Hematopoietic multipotent progenitor cell treated with erythropoietin and hydrocortisone succinate and interleukin-3 and kit ligand, for 8 days (in vitro differentiated cells): ENCODE results near the gene DUSP5.
"Not testable (repeated sequence)": the region's sequence is repeated elsewhere in the genome, so short reads cannot be mapped to it uniquely, and the experiment has no call there.

Experiments used
- DNase-seq: peaks from one replicate; pipeline ENCODE4 v3.0.0-alpha.2; 2015

Gene DUSP5

GRCh38 chr10:110523736-110524135 lies 26.0 kb downstream of the DUSP5 start:
- DNase-seq, result no peak

DNA sequence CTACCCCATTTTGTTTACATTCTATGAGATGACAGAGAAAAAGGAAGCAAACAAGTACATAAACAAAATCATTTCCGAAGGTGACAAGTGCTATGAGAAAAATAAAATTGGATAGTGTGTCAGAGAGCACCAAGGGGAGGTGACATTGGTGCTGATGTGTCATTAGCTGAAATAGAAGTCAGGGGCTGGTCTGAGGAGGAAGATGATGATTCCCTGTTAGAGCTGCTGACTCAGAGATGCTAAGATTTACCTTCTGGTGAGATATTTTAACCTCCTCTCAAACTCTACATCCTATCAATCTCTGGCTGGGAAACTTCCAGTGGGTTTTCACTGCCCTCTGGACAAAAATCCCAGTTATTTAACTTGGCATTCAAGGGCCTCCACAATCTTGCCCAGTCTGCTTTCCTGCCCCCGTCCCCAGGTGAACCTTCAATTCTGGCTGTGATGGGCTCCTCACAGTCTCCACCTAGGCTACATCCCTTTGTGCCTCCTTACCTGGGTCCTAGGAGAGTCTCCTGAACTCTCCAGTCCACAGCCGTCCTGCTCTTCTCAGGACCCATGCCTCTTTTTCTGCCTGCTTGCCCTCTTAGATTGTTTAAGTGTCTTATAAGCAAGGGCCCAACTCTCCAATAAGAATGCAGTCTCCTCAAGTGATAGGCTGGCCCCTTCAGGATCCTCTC lies 26.6 kb downstream of the DUSP5 start:
- no peak for DNase-seq

DNA sequence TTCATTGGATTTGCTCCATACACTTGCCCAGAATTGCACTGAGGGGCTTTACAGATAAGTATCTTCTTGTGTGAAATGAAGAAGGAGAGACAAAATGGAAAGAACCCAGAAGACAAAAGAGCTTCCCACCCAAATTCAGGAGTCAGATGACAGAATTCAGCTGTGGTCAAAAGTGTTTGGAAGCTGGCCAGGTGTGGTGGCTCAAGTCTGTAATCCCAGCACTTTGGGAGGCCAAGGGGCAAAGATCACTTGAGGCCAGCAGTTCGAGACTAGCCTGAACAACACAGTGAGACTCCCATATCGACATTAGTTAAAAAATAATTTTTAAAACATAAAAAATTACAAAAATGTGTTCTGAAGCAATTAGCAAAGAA lies 27.1 kb downstream of the DUSP5 start:
- DNase-seq, result no peak

GRCh38 chr10:110525349-110526260 lies 27.9 kb downstream of the DUSP5 start:
- DNase-seq, result no peak

- no peak for DNase-seq
Observed at GRCh38 chr10:110527731-110528171, 30.0 kb downstream of the DUSP5 start.

- no peak for DNase-seq
Observed at GRCh38 chr10:110528224-110528996, 30.7 kb downstream of the DUSP5 start.

GRCh38 chr10:110528997-110529524 lies 31.4 kb downstream of the DUSP5 start:
- DNase-seq, result not testable (repeated sequence)

GRCh38 chr10:110529596-110530011 lies 31.9 kb downstream of the DUSP5 start:
- DNase-seq, result no peak

DNA sequence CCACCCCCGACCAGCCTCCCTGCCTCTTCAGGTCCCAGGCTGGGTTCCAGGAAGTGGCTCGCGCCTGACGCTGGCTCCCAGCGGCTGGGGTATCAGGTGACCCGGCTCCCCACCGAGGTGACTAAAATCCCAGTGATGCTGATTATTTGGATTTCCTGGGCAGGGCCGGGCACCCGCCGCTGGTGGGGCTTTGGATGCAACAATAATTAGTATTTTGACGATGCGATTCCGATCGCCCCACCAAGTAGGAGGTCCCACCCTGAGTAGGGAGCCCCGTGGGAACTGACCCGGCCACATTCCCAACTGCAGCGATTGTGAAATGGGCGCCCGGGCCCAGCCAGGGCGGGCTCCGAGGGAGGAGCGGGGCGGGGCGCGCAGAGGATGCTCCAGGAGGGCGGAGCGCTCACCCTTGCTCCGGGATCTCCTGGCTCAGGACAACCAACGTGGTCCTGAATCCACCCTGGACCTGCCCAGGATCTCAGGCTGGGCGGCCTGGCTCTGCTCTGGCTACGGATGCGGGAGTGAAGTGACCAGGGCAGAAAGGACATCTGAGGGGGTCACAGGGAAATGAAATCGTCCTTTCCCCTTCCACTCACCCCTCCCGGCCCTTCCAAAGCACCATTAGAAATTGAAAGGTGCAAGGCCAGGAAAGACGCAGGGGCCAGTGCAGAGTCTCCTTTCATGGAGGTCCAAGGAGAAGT lies 32.6 kb downstream of the DUSP5 start:
- DNase-seq, result no peak

DNA sequence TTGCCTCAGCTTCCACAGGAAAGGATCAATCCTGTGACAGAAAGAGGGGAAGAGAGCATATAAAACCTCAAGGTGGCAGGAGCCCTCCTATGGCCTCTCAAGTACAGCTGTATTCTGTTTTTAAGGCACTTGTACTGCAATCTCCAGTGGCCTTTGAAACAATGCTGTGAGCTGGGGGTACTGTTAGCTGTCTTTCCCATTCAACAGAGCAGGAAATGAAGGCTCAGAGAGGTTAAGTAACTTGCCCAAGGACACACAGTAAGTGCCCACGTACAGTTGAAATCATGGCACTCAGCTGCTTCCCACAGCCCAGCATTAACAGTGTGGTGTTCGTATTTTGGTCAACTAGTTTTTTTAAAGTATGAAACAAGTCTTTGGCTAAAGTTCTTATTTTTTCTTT lies 34.0 kb downstream of the DUSP5 start:
- DNase-seq, result no peak

DNA sequence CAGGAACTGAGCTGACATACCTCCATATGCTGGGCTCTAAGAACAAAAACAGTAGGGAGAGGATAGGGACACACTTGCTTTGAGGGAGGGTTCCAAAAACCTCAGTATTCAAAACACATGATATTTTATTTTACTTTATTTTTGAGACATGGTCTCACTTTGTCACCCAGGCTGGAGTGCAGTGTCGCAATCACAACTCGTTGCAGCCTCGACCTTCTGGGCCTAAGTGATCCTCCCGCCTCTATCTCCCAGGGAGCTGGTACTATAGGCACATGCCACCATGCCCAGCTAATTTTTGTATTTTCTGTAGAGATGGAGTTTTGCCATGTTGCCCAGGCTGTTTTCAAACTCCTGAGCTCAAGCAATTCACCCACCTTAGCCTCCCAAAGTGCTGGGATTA lies 34.9 kb downstream of the DUSP5 start:
- DNase-seq, result not testable (repeated sequence)

DNA sequence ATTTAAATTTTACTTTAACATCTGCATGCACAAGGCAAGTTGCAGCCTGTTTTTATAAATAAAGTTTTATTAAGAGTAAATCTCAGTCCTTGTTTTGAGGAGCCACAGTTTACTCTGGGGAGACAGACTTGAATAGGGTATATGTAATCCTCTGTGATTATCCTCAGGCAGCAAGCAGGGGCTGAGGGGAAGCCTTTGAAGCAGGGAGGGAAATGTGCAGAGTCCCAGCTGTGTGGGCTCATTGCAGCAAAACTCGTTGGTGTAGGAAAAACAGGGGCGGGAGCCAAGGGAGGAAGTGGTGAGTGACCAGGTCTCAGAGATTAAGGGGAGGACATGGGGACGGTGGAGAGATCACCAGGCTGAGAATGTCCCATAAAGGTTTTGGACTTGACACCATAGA lies 35.4 kb downstream of the DUSP5 start:
- DNase-seq, result peak; percentile 27

DNA sequence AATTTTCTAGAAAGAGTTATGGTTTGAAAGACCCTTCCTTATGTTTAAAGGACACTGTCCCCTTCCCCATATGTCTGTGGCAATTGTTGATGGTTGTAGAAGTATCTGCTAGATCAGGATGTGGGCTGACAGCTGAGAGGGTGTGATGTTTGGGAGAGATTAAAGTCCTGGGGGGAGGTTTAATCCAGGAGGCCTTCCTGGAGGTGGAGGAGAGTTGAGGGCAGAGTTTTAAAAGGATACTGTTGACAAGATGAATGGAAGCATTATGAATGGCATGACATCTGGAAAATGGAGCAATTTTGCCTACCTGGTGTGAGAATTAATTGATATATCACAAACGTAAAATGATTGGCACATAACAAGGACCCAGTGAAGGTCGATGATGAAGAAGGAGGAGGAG lies 36.9 kb downstream of the DUSP5 start:
- no peak for DNase-seq

DNA sequence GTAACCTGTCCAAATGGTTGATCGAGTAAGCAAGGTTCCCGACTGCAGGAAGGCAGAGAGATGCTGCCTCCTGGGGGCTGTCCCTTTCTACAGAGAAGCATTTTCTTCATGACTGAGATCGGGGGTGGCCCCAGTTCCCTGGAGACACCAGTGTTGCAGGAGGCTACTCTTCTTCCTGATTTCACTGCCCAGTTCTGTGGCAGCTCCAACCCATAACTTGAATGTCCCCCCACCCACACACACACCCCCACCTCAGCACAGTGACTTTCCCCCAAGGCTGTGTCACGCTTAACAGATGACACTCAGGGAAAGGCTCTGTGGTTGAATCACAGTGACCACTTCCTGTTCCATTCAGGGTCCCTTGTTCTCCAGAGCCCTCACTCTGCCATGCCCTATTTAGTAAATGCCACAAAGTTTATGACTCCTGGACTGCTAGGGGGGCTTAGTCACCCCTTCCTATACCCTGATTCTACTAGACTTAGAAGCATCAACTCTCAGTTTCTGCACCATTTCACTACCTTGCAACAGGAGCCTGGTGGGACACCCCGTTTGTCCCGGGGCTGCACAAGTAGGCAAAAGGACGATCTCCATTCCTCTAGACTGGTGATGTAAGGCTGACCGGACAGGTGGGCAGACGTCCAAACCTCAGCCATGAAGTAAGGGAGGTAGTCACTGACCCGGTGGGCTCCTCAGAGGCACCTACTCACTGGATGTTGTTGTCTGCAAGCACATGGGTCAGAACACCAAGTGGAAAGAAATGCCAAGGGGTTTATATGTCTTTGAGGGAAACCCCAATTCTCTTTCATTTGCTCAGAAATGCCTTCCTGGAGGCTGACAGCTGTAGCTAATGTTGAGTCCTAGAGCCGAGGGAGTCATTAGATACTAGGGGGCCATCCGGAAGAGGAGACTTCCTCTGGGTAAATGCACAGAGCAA lies 38.5 kb downstream of the DUSP5 start:
- peak; percentile 17 for DNase-seq

DNA sequence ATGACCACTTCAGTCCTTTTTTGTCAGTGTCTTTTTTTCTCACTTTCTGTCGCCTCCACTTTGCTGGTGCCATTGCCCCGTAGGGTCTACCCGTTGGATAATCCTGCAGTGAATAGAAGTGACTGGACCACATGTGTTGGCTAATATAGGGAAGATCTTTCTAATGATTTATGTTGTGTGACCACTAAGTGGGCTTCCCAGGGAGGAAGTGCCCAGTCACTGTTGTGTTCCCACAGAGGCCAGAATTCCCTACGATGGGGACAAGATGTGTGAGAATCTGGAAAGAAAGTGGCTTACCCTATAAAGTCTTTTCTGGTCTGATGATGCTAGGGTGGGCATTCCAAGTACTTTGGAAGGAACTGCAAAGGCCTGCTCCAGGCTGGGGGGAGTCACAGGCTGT lies 41.4 kb downstream of the DUSP5 start:
- DNase-seq, result no peak

- DNase-seq, result no peak
Observed at GRCh38 chr10:110540031-110540430, 42.3 kb downstream of the DUSP5 start.

- DNase-seq, result no peak
Observed at GRCh38 chr10:110544958-110545537, 47.3 kb downstream of the DUSP5 start.

- DNase-seq, result no peak
Observed at GRCh38 chr10:110546077-110546476, 48.4 kb downstream of the DUSP5 start.

GRCh38 chr10:110546499-110547110 lies 48.9 kb downstream of the DUSP5 start:
- no peak for DNase-seq

GRCh38 chr10:110547139-110547761 lies 49.5 kb downstream of the DUSP5 start:
- DNase-seq, result peak; percentile 74
